NCI-H510A treated with DMSO at 0.1 percent for 48 hours (cell line): Measurements from ENCODE around the gene ZSCAN18.
"Not testable (repeated sequence)": the region's sequence is repeated elsewhere in the genome, so short reads cannot be mapped to it uniquely, and the experiment has no call there.

Experiments
- DNase-seq: peaks from one replicate; lab custom pipeline; 2025; lab: John Stamatoyannopoulos, UW

Gene ZSCAN18

DNA sequence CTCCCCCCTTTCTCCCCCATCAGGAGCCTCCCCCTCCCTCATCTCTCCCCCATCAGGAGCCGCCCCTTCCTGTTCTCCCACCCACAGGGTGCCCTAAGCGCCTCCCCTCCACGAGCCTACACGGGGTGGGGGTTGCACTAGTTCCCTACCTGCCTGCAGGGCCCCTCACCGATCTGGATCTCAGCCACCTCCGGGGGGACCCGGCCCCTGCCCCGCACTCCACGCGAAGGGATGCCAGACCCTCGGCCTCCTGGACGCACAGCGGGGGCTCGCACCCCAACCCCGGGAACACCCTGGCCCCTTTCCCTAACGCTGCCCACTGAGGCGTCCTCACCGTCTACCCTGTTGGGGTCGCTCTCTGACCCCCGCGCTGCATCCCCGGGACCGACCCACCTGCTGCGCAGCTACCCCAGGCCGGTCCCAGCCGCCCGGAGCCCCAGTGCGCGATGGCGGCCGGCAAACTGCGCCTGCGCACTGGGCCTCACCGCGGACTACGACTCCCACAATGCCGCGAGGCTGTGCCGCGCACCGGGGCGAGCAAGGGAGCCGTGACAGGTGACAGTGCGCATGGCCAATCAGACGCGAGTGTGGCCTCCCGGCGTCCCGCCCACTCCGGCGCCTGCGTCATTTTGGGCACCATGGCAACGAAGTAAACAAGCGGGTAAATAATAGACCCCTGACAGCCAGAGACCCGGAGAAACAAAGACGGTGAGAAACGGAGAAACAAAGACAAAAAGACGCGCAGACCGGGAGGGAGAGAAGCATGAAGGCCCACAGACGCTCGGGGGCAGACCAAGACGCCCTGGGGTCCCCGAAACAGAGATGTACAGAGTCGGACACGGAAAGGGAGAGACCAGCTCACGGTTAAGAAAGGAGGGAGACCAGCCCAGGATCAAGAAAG is at the start of gene ZSCAN18:
Gene ZSCAN18 (minus strand): TSS at position 451 of the 901 bp plus-strand sequence. CDS start 7,964 bp downstream, outside the sequence.
- peak; percentile 77 for DNase-seq

DNA sequence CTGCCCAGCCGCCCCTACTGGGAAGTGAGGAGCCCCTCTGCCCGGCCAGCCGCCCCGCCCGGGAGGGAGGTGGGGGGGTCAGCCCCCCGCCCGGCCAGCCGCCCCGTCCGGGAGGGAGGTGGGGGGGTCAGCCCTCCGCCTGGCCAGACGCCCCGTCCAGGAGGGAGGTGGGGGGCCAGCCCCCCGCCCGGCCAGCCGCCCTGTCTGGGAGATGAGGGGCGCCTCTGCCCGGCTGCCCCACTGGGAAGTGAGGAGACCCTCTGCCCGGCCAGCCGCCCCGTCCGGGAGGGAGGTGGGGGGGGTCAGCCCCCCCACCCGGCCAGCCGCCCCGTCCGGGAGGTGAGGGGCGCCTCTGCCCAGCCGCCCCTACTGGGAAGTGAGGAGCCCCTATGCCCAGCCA is 49.4 kb upstream of the ZSCAN18 start:
- DNase-seq = not testable (repeated sequence)

DNA sequence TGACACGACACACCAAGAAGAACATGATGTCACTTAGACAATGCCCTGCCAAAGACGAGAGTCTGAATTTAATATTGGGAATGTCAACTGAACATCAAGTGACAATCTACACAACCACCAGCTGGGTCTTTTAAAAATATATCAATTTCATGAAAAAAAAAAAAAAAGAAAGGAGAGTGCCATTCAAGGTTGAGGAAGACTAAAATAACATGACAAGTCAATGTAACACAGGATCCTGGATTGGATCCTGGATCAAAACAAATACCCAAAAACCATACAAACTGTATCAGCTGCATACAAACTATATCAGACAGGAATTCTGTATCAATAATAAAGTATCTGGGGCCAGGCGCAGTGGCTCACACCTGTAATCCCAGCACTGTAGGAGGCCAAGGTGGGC is 47.8 kb upstream of the ZSCAN18 start:
- no peak for DNase-seq

DNA sequence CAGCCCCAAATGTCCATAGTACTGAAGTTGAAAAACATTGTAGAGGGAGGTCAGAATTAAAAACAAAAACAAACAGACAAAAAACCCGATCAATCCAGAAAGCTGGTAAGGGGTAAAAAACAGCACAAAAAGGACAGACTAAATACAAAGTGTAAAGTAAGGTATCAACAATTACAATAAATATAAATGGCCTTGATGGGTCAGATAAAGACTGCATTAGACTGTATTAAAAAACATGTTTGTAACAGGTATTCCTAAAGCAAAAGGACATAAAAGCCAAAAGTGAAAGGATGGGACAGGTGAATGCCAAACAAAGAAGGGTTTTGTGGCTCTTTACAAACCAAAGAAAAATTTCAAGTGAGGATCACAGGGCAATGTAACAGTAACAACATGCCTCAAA is 36.2 kb upstream of the ZSCAN18 start:
- DNase-seq = no peak

DNA sequence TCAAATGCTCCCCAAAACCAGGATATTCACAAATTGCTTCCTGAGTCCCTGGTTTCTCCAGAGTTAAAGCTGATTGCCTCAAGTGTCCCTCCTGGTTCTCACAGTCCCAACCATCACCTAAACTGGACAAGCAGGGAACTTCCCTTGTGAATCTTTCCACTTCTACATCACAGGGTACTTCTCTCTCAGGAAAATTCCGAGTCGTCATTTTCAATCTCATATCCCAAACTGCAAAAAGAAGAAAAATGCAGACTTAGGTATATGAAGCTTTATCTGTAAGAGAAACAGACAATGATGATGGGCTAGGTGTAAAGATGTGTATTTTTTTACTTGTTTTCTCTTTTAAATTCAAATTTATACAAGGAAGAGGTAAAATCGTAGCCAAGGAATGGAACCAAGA is 31.3 kb upstream of the ZSCAN18 start:
- DNase-seq = no peak

DNA sequence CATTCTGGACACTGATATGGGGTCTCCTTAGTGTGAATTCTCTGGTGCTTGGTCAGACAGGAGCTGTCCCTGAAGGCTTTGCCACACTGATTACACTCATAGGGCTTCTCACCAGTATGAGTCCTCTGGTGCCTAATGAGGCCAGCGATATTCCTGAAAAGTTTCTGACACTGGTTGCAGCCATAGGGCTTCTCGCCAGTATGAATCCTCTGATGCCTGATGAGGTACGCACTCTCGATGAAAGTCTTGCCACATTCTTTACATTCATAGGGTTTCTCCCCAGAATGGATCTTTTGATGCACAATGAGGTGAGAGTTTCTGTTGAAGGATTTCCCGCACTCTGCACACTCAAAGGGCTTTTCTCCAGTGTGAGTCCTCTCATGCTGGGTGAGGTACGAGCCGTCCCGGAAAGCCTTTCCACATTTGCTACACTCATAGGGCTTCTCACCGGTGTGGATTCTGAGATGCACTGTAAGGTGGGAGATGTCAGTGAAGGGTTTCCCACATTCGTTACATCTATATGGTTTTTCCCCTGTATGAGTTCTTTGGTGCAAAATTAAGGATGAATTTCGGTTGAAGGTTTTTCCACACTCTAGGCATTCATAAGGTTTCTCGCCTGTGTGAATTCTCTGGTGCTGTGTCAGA is 30.1 kb upstream of the ZSCAN18 start:
- no peak for DNase-seq

GRCh38 chr19:58123354-58123753 is 25.3 kb upstream of the ZSCAN18 start:
- no peak for DNase-seq

GRCh38 chr19:58118979-58119733 is 21.1 kb upstream of the ZSCAN18 start:
- no peak for DNase-seq

GRCh38 chr19:58117841-58118575 is 20.0 kb upstream of the ZSCAN18 start:
- no peak for DNase-seq

- no peak for DNase-seq
Observed at GRCh38 chr19:58108546-58108817, 10.5 kb upstream of the ZSCAN18 start.

DNA sequence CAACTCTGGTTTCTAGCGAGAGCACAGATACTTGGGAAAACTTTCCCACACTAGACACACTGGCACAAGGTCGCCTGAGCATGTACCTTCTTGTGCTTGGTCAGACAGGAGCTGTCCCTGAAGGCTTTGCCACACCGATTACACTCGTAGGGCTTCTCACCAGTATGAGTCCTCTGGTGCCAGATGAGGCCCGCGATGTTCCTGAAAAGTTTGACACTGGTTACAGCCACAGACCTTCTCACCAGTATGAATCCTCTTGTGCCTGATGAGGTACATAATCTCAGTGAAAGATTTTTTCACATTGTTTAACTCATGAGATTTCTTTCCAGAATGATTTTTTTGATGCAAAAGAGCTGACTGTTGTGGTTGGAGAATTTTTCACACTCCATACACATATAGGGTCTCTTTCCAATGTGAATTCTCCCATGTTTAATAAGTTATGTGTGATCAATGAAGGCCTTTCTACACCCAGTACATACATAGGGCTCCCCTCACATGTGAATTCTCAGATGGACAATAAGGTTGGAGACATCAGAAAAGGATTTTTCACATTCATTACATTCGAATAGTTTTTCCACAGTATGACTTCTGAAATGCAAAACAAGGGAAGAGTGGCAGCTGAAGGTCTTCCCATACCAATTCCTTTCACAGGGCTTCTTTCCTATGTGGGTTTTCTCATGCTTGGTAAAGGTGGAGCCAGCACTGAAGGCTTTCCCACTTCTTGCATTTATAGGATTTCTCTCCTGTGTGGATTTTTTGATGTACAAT is 9.9 kb upstream of the ZSCAN18 start:
- no peak for DNase-seq

GRCh38 chr19:58098682-58098998 is 609 bp upstream of the ZSCAN18 start:
- DNase-seq = no peak

GRCh38 chr19:58097349-58097748 is 682 bp downstream of the ZSCAN18 start:
- DNase-seq = no peak

DNA sequence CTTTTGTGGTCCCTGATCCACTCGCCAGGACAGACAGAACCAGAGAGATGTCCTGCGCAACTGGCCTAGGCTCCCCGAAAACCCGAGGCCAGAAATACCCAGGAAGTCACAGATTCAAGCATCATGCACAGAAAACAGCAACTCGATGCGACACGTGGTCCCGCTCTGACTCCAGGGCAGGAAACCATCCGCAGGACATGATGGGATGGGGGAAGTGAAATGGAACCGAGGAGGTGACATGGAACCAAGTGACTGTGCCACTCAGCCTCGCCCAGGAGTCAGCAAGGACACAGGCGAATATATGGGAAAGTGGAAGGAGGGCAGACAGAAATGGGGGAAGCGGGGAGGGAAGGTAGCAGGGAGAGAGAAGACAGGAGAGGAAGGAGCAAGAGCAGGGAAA is 1.1 kb downstream of the ZSCAN18 start:
- no peak for DNase-seq

- DNase-seq = no peak
Observed at GRCh38 chr19:58095328-58095727, 2.7 kb downstream of the ZSCAN18 start.

GRCh38 chr19:58093071-58093470 is 5.0 kb downstream of the ZSCAN18 start:
- no peak for DNase-seq

DNA sequence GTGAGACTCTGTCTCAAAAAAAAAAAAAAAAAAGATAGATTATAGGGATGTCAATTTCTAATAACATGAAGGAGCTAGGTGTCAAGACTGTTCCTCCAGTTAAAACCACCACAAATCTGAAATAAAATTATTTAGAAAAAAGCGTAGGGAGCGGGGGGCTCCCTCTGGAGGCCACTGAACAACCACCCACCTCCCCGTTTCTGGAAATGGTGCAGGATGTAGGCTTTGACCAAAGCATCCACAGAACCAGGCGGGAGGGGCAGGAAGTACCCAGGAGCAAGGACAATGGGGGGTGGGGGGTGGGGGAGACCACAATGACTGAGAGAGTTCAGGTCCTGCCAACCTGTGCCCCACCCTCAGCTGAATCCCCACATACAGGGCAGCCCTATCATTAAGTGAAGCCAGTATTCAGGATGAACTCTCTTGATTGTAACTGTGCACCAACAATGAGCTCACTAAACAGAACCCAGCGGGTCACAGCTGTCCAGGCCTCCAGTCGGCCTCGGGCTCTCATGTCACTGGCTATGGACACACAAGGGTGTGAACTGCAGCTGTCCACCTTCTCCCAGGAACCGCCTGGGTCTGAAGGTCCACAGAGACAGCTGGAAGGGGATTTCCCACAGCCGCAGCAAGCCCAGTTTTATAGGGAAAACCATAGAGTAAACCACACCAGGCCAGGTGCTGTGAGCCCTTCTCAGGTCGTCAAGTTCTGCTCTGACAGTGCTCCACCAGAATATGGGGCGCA is 6.6 kb downstream of the ZSCAN18 start:
- DNase-seq = no peak

DNA sequence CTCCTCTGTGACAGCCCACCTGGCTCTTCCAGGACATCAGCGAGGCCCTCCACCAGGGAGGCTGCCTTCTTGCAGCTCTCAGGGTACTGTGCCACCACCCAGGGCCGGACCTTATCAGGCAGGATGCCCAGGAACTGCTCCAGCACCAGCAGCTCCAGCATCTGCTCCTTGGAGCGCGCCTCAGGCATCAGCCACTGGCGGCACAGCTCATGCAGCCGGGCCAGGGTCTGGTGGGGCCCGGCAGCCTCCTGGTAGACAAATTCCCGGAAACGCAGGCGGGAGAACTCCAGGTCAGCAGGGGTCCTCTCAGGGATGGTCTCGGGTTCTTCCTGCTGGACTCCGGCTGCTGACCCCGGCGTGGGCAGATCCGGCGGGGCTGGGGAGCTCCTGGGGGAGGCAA is 8.2 kb downstream of the ZSCAN18 start:
- DNase-seq = no peak

DNA sequence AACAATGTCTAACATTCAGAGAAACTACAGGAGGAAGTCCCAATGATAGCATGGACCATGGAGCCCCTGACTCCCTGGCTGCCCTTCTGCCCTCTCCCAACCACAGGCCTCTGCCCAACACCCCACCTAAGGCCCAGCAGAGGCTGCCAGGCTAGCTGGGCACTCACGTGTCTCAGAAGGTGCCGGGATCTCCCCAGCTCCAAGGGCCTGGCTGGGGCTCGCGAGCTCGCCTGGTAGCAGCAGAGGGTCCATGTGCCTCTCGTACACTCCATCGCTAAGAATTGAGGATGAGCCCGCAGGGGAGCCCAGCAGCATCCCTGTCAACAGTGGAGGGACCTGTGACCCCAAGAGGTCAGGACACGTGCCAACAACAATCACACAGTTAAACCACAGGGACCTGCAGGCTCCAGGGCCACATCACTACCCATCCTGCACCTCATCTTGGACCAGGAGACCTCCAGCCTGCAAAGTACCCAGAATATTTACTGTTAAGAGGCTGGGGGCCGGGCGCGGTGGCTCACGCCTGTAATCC is 9.4 kb downstream of the ZSCAN18 start:
- DNase-seq = no peak

DNA sequence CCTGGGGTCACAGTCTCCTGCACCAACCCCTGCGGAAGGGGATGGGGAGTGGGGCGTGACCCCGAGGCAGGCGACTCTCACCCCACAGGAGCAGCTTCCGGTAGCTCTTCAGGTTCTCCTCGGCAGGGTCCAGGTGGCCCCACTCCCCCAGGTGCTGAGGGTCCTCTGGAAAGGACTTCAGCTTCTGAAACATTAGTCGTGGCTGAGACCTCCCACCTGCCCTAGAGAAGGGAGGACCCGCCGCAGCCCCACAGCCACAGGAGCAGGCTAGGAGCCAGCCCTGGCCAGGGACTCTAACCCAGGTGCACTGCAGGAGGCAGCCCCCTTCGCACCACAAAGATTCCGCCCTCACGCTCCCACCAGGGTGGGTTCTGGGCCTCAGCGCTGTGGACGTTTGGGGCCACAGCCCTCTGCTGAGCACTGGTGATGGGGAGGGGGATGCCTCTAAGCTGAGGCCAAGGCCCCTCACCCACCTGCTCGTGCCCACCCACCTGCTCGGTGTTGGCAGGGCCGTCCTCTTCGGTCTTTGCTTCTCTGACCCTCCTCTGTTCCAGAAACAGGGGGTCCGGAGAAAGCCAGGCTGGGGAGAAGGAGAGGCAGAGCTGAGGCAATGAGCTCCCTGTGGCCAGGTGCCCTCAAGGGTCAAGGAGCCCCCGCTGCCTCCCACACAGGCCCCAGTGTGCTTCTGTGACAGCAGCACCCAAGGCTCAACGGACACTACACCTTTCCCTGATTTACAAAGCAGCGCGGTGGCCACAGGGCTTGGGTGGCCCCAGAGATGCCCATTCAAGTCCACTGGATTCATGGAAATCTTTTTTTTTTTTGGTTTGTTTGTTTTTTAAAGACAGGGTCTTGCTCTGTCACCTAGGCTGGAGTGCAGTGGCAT is 11.0 kb downstream of the ZSCAN18 start:
- DNase-seq = no peak
